Neutrophil (primary cell): Measurements from ENCODE around the gene ALPL.
"Not testable (repeated sequence)": the region's sequence is repeated elsewhere in the genome, so short reads cannot be mapped to it uniquely, and the experiment has no call there.

ENCODE experiments used
- H3K27ac ChIP-seq: fragments of 200-600 bp; sonication (generic); 2 replicates; pipeline ENCODE4 v1.5.1; 2016; ENCODE audit warnings: mild to moderate bottlenecking, moderate library complexity
- H3K27me3 ChIP-seq: fragments of 200-600 bp; sonication (generic); 2 replicates; pipeline ENCODE4 v1.6.0; 2016; ENCODE audit warnings: mild to moderate bottlenecking
- H3K36me3 ChIP-seq: fragments of 200-600 bp; sonication (generic); 2 replicates; pipeline ENCODE4 v1.5.1; 2017
- H3K4me1 ChIP-seq, 2 experiments: fragments of 200-600 bp in 1 of 2; sonication (generic) in 1 of 2; 1 replicate in 1 of 2; 2 replicates in 1 of 2; pipeline versions ENCODE4 v1.5.1 to v1.6.1; 2013 to 2016; ENCODE audit warnings: low read depth in 1 of 2, low read length in 1 of 2, mild to moderate bottlenecking in 1 of 2, moderate library complexity in 1 of 2; ENCODE audit not compliant: control insufficient read depth in 1 of 2, insufficient read depth in 1 of 2
- H3K4me3 ChIP-seq, 2 experiments: fragments of 200-600 bp in 1 of 2; sonication (generic) in 1 of 2; 1 replicate in 1 of 2; 2 replicates in 1 of 2; pipeline ENCODE4 v1.5.1; 2013 to 2016; ENCODE audit warnings: low read depth in 1 of 2, low read length in 1 of 2, mild to moderate bottlenecking in 1 of 2, moderate library complexity in 1 of 2
- H3K9me3 ChIP-seq: fragments of 200-600 bp; sonication (generic); 2 replicates; pipeline ENCODE4 v1.5.1; 2016
- TF ChIP-seq, protein P1 (sequence below): fragments of 200-600 bp; sonication (generic); IDR thresholded peaks from 2 replicates; pipeline ENCODE4 v1.5.1; 2016; ENCODE audit warnings: antibody characterized with exemption

The ALPL gene

DNA sequence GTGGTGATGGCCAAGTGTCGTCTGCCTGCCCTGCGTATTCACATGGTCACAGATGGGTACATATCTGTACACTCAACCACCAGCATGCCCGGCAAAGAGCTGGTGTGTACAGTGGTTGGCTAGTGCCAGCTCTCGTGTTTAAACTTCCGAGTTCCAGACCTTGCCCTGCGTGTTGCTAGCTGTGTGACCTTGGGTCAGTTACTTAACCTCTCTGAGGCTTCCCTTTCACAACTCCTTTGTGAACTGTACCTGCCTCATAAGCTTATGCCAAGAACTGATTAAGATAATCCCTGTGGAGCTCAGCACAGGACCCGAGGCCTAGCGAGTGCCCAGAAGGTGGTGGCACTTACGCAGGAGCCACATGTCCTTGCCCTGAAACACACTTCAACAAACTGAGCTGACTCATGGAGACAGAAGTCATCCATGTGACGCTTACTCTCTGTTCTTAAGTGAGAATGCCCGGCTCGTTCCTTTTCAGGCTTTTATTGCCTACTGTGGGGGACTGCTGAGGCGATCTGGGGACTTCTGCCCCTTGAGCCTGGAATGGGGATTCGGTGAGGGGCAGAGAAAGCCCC lies 55.4 kb downstream of the ALPL start:
- Histone ChIP-seq H3K9me3 (no peaks in the 10 kb centered on the region), H3K36me3 (peaks cover 73% of the 10 kb centered on the region), H3K27ac (no peak overlapping the region), H3K4me1 (peaks cover 0 to 3% of the 10 kb centered on the region in 2 experiments), H3K27me3 (peaks cover under 1% of the 10 kb centered on the region), H3K4me3 (no peak overlapping the region)
- TF ChIP-seq, protein P1, sequence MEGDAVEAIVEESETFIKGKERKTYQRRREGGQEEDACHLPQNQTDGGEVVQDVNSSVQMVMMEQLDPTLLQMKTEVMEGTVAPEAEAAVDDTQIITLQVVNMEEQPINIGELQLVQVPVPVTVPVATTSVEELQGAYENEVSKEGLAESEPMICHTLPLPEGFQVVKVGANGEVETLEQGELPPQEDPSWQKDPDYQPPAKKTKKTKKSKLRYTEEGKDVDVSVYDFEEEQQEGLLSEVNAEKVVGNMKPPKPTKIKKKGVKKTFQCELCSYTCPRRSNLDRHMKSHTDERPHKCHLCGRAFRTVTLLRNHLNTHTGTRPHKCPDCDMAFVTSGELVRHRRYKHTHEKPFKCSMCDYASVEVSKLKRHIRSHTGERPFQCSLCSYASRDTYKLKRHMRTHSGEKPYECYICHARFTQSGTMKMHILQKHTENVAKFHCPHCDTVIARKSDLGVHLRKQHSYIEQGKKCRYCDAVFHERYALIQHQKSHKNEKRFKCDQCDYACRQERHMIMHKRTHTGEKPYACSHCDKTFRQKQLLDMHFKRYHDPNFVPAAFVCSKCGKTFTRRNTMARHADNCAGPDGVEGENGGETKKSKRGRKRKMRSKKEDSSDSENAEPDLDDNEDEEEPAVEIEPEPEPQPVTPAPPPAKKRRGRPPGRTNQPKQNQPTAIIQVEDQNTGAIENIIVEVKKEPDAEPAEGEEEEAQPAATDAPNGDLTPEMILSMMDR: no peak

DNA sequence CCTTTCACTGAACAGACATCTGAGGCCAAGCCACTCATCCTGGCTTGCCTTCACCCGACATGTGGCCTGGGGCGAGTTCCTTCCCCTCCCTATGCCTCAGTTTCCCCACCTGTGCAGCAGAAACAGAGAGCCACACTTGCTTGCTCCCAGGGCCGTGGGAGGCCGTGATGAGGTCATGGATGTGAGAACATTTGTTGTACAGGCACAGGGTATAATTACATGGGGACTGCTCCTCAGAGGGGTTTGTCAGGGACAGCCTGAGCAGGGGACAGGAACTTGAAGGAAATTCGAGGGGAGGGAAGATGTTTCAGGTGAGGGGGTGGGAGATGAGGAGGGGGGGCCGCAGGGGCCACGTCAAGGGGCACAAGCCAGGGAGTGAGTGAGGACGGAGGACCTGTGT lies 56.1 kb downstream of the ALPL start:
- Histone ChIP-seq H3K27ac (no peak overlapping the region), H3K27me3 (no peaks in the 10 kb centered on the region), H3K9me3 (no peaks in the 10 kb centered on the region), H3K4me1 (no peaks in the 10 kb centered on the region), H3K36me3 (peaks cover 75% of the 10 kb centered on the region), H3K4me3 (no peak overlapping the region)
- TF ChIP-seq, protein P1: no peak

DNA sequence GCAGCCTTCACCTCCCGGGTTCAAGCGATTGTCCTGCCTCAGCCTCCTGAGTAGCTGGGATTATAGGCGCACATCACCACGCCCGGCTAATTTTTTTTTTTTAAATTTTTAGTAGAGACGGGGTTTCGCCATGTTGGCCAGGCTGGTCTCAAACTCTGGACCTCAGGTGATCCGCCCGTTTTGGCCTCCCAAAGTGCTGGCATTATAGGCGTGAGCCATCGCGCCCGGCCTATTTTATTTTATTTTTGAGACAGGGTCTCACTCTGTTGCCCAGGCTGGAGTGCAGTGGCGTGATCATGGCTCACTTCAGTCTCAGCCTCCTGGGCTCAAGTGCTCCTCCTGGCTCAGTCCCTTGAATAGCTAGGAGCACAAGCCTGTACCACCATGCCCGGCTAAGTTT lies 57.1 kb downstream of the ALPL start:
- H3K9me3 ChIP-seq, H3K4me3 ChIP-seq, H3K4me1 ChIP-seq, H3K27me3 ChIP-seq, H3K27ac ChIP-seq: not testable (repeated sequence)
- peaks cover 78% of the 10 kb centered on the region for H3K36me3 ChIP-seq

DNA sequence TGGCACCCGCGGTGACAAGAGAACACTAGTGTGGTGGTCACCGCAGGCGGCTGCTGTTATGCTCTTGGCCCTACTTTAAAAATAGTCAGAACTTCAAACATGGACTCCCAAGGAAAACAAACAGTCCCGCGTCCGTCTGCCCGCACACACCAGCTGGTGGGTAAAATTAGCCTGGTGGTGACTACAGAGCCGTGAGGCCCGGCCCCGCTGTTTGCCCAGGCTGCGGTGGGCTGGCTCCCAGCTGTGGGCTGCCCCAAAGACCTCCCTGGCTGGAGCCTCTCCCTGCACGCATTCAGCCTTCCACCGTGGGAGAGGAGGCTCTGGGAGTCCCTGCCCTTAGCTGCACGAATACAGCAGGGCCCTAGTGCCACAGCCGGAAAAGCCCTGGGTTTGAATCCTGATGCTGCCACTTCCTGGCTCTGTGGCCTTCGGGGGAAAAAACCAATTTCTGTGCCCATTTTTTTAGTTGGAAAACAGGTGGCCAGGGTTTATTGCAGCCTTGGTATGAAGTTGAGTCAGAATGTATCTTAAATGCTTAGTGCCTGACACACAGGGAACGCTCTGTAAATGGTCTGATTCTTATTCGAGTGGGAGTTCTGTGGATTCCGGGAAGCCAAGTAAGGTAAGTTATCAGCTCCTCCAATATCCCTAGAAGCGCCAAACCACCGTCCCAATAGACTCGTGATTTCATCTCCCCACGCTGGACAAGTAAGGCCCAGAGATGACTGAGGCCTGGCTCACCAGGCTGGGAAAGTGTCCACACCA lies 58.2 kb downstream of the ALPL start:
- H3K9me3 ChIP-seq: no peaks in the 10 kb centered on the region
- H3K4me3 ChIP-seq: no peak overlapping the region
- no peaks in the 10 kb centered on the region for H3K27me3 ChIP-seq
- H3K36me3 ChIP-seq: peaks cover 72% of the 10 kb centered on the region
- no peak overlapping the region for H3K27ac ChIP-seq
- no peaks in the 10 kb centered on the region for H3K4me1 ChIP-seq
- TF ChIP-seq, protein P1: no peak

DNA sequence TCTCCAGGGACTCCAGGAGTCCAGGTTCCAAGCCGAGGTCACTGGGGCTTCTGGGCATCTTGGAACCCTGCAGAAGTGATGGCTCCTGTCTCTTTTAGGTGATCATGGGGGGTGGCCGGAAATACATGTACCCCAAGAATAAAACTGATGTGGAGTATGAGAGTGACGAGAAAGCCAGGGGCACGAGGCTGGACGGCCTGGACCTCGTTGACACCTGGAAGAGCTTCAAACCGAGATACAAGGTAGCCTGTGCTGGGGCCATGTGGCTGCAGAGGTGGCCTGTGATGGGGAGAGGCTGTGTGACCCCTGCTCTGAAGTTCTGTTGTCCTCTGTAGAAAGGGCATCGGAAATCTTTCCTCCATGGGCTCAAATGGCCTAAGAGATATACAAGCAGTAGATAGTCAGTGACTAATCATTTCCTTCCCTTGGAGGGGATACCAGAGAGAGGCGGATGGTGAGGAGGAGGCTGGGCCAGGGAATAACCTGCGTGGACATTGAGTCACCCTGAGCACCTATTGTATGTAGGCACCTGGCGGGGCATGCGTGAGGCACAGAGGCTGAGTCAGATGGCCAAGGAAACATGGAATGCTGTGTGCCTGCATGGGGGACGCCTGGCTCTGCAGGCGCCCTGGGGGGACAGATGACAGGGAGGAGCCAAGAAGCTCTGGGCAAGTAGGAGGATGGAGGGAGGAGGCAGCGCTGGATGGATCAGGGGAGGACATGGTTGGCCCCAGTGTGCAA lies 59.0 kb downstream of the ALPL start:
- no peaks in the 10 kb centered on the region for H3K27me3 ChIP-seq
- H3K27ac ChIP-seq: no peak overlapping the region
- TF ChIP-seq, protein P1: no peak
- no peak overlapping the region for H3K4me3 ChIP-seq
- peaks cover 5 to 6% of the 10 kb centered on the region in 2 experiments for H3K4me1 ChIP-seq
- H3K36me3 ChIP-seq: peaks cover 73% of the 10 kb centered on the region
- no peaks in the 10 kb centered on the region for H3K9me3 ChIP-seq
